Measurements from ENCODE around the gene PPP1R26.

The PPP1R26 gene

DNA sequence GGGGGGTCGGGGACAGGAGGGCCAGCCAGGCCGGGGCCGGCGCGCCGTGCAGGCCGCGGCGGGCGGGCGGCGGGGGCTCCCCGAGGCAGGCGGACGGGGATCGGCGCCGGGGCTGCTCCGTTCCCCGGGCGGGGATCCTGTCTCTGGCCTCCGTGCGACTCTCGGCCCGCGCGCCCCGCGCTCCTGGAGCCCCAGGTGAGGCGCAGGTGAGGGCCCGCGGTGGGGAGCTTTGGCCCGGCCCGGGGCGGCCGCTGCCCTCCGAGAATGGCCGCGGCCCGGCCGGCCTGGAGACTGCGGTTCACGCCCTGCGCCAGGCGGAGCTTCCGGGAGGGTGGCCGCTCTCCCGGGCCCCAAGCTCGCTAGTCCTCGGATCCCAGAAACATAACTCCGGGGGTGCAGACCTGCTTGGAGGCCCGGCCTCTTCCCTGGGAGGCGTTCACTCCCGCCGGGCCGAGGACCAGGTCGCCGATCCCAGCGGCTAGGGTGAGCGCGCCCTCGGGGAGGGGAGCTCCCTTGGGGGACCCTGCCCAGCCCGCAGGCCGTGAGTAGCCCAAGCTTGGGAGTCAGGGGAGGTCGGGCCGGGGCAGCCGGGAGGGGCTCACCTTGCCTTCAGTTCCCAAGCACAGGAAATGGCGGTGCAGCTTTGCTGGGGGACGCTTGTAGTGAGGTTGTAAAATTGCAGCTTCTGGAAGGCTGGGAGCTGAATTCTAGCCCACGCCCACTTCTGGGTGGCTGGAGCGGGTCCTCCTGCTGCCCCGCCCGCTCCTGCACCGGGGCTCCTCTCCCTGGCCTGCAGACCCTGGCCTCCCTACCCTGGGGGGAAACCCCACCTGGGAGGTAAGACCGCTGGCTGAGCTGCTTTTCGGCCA is 723 bp downstream of the PPP1R26 start:
- no peak for DNase-seq (ENCODE audit: extremely low read depth, insufficient read length)
- TF ChIP-seq, protein P1, sequence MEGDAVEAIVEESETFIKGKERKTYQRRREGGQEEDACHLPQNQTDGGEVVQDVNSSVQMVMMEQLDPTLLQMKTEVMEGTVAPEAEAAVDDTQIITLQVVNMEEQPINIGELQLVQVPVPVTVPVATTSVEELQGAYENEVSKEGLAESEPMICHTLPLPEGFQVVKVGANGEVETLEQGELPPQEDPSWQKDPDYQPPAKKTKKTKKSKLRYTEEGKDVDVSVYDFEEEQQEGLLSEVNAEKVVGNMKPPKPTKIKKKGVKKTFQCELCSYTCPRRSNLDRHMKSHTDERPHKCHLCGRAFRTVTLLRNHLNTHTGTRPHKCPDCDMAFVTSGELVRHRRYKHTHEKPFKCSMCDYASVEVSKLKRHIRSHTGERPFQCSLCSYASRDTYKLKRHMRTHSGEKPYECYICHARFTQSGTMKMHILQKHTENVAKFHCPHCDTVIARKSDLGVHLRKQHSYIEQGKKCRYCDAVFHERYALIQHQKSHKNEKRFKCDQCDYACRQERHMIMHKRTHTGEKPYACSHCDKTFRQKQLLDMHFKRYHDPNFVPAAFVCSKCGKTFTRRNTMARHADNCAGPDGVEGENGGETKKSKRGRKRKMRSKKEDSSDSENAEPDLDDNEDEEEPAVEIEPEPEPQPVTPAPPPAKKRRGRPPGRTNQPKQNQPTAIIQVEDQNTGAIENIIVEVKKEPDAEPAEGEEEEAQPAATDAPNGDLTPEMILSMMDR (IDR thresholded peaks at IDR 0.05; ENCODE audit: insufficient read depth, low read length, poor library complexity, severe bottlenecking): no peak
- H3K36me3 ChIP-seq (ENCODE audit: control insufficient read depth, insufficient read depth, low read length): no peaks in the 10 kb centered on the region; the same call in none of the 2 replicates
- no peaks in the 10 kb centered on the region for H3K27me3 ChIP-seq (replicated peaks; ENCODE audit: control insufficient read depth, insufficient read depth, low read length)
- H3K4me3 ChIP-seq (replicated peaks; ENCODE audit: low read depth, low read length): peak overlapping the region; percentile 70

DNA sequence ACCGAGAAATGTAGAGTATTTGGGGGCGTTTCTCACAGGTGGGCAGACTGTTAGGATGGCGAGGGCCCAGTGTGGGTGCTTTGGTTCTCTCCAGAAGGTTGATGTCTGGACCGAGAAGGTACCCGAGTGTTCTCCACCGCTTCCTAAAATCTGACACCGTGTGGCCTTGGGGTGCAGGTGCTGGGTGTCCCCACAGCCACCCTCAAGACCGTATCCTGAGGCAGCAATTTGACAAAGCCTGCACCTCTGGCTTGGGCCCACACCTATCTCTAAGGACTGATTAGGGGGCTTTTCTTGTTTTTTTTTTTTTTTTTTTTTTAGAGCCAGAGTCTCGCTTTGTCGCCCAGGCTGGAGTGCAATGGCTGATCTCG is 1.3 kb downstream of the PPP1R26 start:
- Histone ChIP-seq H3K4me3 (replicated peaks; ENCODE audit: low read depth, low read length) (peak overlapping the region; percentile 70), H3K27me3 (replicated peaks; ENCODE audit: control insufficient read depth, insufficient read depth, low read length) (no peaks in the 10 kb centered on the region), H3K36me3 (ENCODE audit: control insufficient read depth, insufficient read depth, low read length) (no peaks in the 10 kb centered on the region; the same call in none of the 2 replicates)
- TF ChIP-seq, protein P1 (IDR thresholded peaks at IDR 0.05; ENCODE audit: insufficient read depth, low read length, poor library complexity, severe bottlenecking): no peak
- no peak for DNase-seq (ENCODE audit: extremely low read depth, insufficient read length)

DNA sequence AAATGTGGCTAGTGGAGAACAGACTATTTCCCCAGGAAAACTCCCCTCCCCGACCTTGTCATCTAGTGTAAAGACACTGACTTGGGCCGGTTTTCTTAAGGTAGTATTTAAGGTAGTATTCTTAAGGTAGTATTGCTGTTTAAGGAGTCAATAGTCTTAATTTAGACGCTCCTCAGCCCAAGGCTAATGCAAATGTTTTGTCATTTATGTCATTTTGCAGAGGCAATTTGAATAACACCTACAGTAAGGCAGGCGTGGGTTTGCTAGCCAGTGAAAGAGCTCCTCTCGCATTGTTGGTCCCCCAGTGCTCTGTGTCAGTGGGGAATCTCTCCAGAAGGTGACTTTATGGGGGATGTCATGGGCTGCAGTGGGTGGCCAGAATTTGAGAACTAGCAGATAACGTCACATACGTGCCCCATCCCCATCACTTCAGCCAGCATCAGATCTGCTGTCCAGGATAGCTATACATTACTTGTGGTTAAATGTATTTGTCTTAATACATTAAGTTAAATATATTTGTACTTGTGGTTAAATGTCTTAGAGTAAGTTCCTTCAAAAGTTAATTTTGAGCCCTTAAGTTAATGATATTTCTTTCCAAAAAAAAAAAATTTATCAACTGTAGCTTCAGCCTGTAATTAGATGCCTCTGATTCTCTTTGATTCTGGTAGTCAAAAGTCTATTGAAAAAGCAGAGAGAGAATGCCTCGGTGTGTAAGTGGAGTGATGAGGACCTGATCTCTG is 2.6 kb downstream of the PPP1R26 start:
- TF ChIP-seq, protein P1 (IDR thresholded peaks at IDR 0.05; ENCODE audit: insufficient read depth, low read length, poor library complexity, severe bottlenecking): no peak
- no peak overlapping the region for H3K4me3 ChIP-seq (replicated peaks; ENCODE audit: low read depth, low read length)

DNA sequence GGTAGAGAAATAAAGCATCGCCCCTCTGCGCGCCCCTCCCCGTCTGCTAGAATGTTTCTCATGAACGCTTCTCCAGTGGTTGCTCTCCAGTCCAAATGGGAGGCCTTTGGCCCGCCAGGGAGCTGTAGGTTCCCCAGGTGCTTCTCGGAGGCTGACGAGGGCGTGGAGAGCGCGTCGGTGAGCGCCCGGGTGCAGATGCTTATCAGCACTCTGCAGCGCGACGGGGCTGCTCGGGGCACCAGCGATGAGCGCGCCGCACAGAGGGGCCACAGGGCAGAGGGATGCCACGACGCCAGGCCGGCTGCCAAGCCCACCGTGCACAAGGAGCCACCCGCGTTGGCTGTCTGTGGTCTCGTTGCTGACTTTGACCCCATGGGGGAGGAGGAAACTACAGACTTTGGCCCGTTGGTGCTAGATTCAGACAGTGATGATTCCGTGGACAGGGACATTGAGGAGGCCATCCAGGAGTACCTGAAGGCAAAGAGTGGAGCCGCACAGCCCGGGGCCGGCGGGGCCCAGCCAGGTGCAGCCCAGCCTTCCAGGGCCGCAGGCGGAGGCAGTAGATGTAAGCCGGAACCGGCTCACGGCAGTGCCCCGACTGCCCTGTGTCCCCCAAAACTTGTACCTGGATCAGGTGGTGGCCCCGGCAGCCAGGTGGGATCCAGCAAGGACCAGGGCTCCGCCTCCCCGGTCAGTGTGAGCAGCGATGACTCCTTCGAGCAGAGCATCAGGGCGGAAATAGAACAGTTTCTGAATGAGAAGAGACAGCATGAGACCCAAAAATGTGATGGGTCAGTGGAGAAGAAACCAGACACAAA is 5.1 kb downstream of the PPP1R26 start:
- Histone ChIP-seq H3K27me3 (replicated peaks; ENCODE audit: control insufficient read depth, insufficient read depth, low read length) (no peaks in the 10 kb centered on the region), H3K36me3 (ENCODE audit: control insufficient read depth, insufficient read depth, low read length) (no peaks in the 10 kb centered on the region; the same call in none of the 2 replicates), H3K4me3 (replicated peaks; ENCODE audit: low read depth, low read length) (no peak overlapping the region)
- TF ChIP-seq, protein P1 (IDR thresholded peaks at IDR 0.05; ENCODE audit: insufficient read depth, low read length, poor library complexity, severe bottlenecking): no peak
- DNase-seq (ENCODE audit: extremely low read depth, insufficient read length): no peak

More for the DNA sequence above, 2.6 kb downstream of the PPP1R26 start:
- H3K27me3 ChIP-seq (replicated peaks; ENCODE audit: control insufficient read depth, insufficient read depth, low read length): no peaks in the 10 kb centered on the region
- H3K36me3 ChIP-seq (ENCODE audit: control insufficient read depth, insufficient read depth, low read length): no peaks in the 10 kb centered on the region; the same call in none of the 2 replicates
- DNase-seq (ENCODE audit: extremely low read depth, insufficient read length): no peak

DNA sequence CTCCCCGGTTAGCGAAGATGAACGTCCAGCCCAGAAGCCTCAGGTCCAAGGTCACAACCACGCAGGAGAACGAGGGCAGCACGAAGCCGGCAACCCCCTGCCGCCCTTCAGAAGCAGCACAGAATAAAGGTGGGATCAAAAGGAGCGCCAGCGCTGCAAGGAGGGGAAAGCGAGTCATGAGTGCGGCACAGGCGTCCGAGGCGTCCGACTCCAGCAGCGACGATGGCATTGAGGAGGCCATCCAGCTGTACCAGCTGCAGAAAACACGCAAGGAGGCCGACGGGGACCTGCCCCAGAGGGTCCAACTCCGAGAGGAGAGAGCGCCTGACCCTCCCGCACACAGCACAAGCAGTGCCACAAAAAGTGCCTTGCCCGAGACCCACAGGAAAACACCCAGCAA is 5.8 kb downstream of the PPP1R26 start:
- Histone ChIP-seq H3K36me3 (ENCODE audit: control insufficient read depth, insufficient read depth, low read length) (no peaks in the 10 kb centered on the region; the same call in none of the 2 replicates), H3K27me3 (replicated peaks; ENCODE audit: control insufficient read depth, insufficient read depth, low read length) (no peaks in the 10 kb centered on the region), H3K4me3 (replicated peaks; ENCODE audit: low read depth, low read length) (no peak overlapping the region)
- DNase-seq (ENCODE audit: extremely low read depth, insufficient read length): no peak
- TF ChIP-seq, protein P1 (IDR thresholded peaks at IDR 0.05; ENCODE audit: insufficient read depth, low read length, poor library complexity, severe bottlenecking): no peak
